HEK293T (cell line): ENCODE data around the gene SSTR5.

Experiments used
- ARNT ChIP-seq: fragments of 450-650 bp; IDR thresholded peaks from 2 replicates; pipeline ENCODE4 v1.6.1; 2017; ENCODE audit warnings: mild to moderate bottlenecking
- BHLHE40 ChIP-seq: fragments of 450-650 bp; IDR thresholded peaks from 2 replicates; pipeline ENCODE4 v1.6.1; 2016; ENCODE audit warnings: mild to moderate bottlenecking, moderate library complexity, borderline replicate concordance
- CTBP1 ChIP-seq: fragments of 450-650 bp; IDR thresholded peaks from 2 replicates; pipeline ENCODE4 v1.6.1; 2016; ENCODE audit warnings: borderline replicate concordance
- ELF4 ChIP-seq: fragments of 450-650 bp; IDR thresholded peaks from 2 replicates; pipeline ENCODE4 v1.6.1; 2017; ENCODE audit warnings: antibody characterized with exemption
- FOXA1 ChIP-seq: fragments of 450-650 bp; IDR thresholded peaks from 2 replicates; pipeline ENCODE4 v1.6.1; 2016; ENCODE audit warnings: mild to moderate bottlenecking
- FOXM1 ChIP-seq: fragments of 450-650 bp; IDR thresholded peaks from 2 replicates; pipeline ENCODE4 v1.6.1; 2017; ENCODE audit warnings: mild to moderate bottlenecking, borderline replicate concordance
- L3MBTL2 ChIP-seq: fragments of 450-650 bp; conservative IDR thresholded peaks from 2 replicates; pipeline ENCODE4 v1.6.1; 2016; ENCODE audit warnings: mild to moderate bottlenecking
- NFRKB ChIP-seq: fragments of 450-650 bp; IDR thresholded peaks from 2 replicates; pipeline ENCODE4 v1.6.1; 2016; ENCODE audit warnings: mild to moderate bottlenecking, moderate library complexity
- PKNOX1 ChIP-seq: fragments of 450-650 bp; IDR thresholded peaks from 2 replicates; pipeline ENCODE4 v1.6.1; 2016
- SP1 ChIP-seq: fragments of 450-650 bp; IDR thresholded peaks from 2 replicates; pipeline ENCODE4 v1.6.1; 2017
- SUZ12 ChIP-seq: fragments of 450-650 bp; IDR thresholded peaks from 2 replicates; pipeline ENCODE4 v1.6.1; 2016; ENCODE audit warnings: mild to moderate bottlenecking
- TARDBP ChIP-seq: fragments of 450-650 bp; IDR thresholded peaks from 2 replicates; pipeline ENCODE4 v1.6.1; 2016
- ZNF384 ChIP-seq: fragments of 450-650 bp; IDR thresholded peaks from 2 replicates; pipeline ENCODE4 v1.6.1; 2016

- TF ChIP-seq ARNT (no peak), NFRKB (no peak), SP1 (no peak), L3MBTL2 (no peak), CTBP1 (no peak), ELF4 (no peak), FOXM1 (no peak), TARDBP (no peak), BHLHE40 (no peak), FOXA1 (no peak), SUZ12 (no peak), PKNOX1 (no peak), ZNF384 (no peak)
Observed at GRCh38 chr16:1103636-1103980, 31.1 kb downstream of the SSTR5 start.
